PC-3 (cell line): ENCODE results near the gene PLCXD1.
"Not testable (repeated sequence)": the region's sequence is repeated elsewhere in the genome, so short reads cannot be mapped to it uniquely, and the experiment has no call there.

Source experiments
- EZH2 ChIP-seq: fragments of 300-600 bp; sonication (generic); IDR thresholded peaks from one replicate; pipeline ENCODE4 v1.6.1; 2017; ENCODE audit warnings: antibody characterized with exemption, mild to moderate bottlenecking, low read length; ENCODE audit not compliant: unreplicated experiment
- EZH2phosphoT487 ChIP-seq: fragments of 300-600 bp; sonication (generic); IDR thresholded peaks from 2 replicates; pipeline ENCODE4 v1.6.1; 2018; ENCODE audit warnings: mild to moderate bottlenecking, antibody characterized with exemption, low read length, borderline replicate concordance
- TF ChIP-seq, protein P1 (sequence below): fragments of 300-600 bp; sonication (generic); conservative IDR thresholded peaks from 2 replicates; pipeline ENCODE4 v1.5.1; 2017; ENCODE audit warnings: antibody characterized with exemption, low read depth, mild to moderate bottlenecking, low read length

DNA sequence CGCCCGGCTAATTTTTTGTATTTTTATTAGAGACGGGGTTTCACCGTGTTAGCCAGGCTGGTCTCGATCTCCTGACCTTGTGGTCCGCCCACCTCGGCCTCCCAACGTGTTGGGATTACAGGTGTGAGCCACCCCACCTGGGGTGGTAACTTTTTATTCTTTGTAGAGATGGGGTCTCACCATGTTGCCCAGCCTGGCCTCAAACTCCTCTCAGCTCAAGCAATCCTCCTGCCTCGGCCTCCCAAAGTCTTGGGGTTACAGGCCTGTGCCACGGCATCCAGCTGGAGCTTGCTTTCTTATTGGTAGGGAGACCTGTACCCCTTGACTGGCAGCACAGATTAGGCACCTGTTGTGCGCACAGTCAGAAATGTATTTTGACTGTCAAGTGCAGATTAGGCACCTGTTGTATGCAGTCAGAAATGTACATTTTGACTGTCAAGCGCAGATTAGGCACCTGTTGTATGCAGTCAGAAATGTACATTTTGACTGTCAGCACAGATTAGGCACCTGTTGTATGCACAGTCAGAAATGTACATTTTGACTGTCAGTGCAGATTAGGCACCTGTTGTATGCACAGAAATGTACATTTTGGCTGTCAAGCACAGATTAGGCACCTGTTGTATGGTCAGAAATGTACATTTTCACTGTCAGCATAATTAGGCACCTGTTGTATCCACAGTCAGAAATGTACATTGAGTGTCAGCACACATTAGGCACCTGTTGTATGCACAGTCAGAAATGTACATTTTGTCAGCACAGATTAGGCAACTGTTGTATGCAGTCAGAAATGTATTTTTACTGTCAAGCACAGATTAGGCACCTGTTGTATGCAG lies 24.8 kb downstream of the PLCXD1 start:
- not testable (repeated sequence) for TF ChIP-seq EZH2, EZH2phosphoT487
- TF ChIP-seq, protein P1, sequence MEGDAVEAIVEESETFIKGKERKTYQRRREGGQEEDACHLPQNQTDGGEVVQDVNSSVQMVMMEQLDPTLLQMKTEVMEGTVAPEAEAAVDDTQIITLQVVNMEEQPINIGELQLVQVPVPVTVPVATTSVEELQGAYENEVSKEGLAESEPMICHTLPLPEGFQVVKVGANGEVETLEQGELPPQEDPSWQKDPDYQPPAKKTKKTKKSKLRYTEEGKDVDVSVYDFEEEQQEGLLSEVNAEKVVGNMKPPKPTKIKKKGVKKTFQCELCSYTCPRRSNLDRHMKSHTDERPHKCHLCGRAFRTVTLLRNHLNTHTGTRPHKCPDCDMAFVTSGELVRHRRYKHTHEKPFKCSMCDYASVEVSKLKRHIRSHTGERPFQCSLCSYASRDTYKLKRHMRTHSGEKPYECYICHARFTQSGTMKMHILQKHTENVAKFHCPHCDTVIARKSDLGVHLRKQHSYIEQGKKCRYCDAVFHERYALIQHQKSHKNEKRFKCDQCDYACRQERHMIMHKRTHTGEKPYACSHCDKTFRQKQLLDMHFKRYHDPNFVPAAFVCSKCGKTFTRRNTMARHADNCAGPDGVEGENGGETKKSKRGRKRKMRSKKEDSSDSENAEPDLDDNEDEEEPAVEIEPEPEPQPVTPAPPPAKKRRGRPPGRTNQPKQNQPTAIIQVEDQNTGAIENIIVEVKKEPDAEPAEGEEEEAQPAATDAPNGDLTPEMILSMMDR = not testable (repeated sequence)
